Stimulated activated CD8-positive, alpha-beta memory T cell treated with anti-CD3 and anti-CD28 coated beads, Interleukin-15, amount 100 ng/mL, for 1 hour (primary cell): ENCODE results near the gene SLC24A3.
A peak's percentile ranks its signal among the peaks of the same experiment; 100 is the strongest.

Source experiments
- DNase-seq: peaks from one replicate; pipeline ENCODE4 v3.0.0-alpha.2; 2020; ENCODE audit warnings: low read depth

SLC24A3 gene

DNA sequence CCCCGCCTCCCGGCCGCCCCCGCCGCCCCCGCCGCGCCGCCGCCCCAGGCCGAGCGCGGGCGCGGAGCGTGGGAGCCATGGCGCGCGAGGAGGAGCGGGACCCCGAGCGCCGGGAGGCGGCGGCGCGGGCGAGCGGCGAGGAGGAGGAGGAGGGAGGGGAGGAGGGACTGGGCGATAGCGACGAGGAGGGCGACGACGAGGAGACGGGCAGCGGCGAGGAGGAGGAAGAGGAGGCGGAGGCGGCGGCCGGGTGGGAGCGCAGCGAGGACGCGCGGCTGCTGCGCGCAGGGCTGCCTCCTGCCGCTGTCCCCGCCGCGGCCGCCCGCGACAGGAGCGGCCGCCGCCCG is at the start of gene SLC24A3:
Gene SLC24A3, plus strand, starts transcription at position 174 of the 347 bp plus-strand sequence.
- no peak for DNase-seq

DNA sequence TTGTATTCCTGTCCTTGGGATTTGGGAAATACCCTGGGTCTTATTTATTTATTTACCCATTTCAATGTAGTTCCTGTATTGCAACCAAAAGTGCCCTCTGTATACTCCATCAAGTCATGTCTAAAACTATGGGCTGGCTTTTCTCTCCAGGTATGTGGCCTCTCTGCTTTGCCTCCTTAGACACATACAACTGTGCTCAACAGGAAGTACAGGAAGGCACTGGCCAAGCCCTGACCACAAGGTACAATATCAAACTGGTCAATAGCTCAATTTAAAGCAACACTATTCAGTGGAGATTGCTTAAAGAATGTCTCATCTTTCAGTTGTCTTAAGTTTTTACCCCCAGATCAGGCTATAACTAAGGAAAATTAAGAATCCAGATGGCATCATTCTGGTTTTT is 42.3 kb upstream of the SLC24A3 start:
- no peak for DNase-seq

DNA sequence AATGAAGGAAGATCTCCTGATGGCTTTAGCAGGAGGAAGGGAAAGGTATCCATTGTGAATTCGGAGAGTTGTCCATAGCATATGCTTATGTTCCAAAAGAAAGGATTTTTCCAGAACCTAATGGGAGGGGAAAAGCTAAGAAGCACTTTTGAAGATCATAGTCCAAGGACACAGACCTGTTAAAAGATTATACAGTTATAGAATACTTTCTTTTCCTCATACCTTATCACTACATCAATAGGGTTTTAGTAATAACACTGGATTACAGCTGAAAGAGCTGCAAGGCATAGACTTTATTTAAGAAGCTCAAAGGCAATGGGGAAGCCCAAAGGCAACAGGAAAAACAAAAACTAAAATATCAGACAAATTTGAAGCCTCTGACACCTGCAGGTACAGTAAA is 39.8 kb upstream of the SLC24A3 start:
- no peak for DNase-seq

DNA sequence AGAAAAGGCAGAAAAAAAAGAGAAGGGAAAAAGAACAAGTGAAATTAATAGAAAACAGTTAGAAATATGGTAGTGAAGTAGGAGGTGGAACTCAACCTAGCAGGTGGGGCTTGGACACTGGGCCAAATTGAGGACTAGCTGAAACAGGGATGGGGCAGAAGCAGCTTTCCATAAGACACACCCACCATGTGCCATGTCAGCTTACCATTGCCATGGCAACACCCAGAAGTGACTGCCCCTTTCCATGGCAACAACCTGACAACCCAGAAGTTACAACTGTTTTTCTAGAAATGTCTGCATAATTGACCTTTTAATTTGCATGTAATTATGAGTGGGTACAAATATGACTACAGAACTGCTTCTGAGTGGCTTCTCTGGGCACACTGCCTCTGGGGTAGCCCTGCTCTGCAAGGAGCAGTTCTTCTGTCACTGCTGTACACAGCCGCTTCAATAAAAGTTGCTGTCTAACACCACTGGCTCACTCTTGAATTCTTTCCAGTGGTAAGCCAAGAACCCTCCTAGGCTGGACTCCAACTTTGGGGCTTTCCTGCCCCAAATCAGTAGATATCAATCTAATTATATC is 35.9 kb upstream of the SLC24A3 start:
- no peak for DNase-seq

DNA sequence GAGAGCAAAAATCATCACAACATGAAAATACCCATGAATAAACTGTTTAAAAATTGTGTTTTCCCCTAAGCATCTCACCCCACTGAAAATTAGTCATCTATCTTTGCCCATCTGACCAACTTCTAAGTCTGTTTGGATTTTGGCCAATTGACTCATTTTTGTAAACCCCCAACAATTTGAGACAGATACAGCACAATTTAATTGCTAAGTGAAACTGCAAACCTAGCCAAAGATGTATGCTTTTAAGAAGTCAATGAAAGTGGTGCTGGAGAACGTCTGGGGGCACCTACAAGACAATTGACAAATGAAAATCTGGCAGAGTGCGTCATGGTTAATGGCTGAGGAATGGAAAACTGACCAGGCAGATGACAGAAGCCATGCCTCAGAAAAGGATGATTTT is 30.9 kb upstream of the SLC24A3 start:
- no peak for DNase-seq

DNA sequence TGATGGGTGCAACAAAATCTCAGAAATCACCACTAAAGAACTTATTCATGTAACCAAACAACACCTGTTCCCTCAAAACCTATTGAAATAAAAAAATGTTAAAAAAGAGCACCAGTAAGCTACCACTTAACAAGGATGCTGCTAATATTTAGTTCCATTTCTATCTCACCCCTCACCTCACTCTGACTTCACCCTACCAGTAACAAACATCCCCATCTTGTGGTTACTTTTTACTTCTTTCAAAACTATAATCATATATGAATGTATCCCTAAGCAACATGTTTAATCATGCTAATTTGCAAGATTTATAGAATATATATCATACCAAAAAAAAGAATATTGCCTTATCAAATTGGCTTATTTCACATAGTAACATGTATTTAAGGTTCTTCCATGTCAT is 27.4 kb upstream of the SLC24A3 start:
- DNase-seq: no peak

DNA sequence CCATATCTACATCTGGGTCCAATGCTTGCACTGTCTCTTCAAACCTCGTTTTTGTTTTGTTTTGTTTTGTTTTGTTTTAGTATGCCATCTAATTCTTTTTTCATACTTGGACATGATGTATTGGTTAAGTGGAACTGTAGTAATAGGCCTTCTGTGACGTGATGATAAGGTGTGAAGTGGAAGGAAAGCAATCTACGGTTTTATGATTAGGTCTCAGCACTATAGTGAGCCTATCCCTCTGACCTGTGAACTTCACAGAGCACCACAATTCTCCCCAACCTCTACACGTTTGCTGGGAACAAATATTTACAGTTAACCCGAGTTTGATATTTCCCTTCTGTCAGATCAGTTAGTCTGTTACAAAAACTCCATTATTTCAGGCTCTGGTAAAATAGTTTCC is 19.1 kb upstream of the SLC24A3 start:
- DNase-seq: no peak

DNA sequence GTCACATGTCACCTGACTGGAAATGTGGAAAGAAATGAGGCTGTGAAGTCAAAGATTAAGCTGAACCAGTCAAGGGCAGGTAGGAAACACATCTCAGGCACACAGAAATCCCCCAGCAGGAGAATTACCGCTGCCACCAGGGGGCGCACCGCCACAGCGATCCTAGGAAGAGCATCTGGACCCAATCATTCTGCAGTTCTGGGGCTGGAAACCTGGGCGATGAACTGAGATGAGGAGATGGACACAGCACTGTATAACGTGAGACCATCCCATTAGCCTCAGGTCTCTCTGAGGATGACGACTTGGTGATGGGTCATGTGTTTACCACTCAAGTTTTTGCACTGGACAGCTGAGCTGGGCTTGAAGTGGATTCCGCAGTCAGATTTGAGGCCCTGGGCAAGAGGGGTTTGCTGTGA is 6.5 kb upstream of the SLC24A3 start:
- DNase-seq: peak; percentile 43

DNA sequence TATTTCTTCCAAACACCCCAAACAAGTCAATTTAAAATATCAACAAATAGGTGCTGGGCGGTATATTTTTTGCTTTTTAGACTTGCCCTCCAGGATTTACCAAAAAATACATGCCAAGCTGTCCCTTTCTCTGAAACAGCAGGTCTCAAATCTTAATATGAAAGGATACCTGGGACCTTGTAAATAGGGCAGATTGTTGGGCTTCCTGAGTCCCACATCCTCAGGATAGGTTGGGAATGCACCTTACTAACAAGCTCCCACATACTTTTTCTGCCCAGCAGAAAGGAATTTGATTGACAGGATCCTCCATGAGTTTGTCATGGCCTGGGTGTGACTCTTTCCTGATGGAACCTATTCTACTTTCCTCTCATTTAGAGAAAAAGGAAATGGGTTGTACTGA is 4.9 kb upstream of the SLC24A3 start:
- no peak for DNase-seq

DNA sequence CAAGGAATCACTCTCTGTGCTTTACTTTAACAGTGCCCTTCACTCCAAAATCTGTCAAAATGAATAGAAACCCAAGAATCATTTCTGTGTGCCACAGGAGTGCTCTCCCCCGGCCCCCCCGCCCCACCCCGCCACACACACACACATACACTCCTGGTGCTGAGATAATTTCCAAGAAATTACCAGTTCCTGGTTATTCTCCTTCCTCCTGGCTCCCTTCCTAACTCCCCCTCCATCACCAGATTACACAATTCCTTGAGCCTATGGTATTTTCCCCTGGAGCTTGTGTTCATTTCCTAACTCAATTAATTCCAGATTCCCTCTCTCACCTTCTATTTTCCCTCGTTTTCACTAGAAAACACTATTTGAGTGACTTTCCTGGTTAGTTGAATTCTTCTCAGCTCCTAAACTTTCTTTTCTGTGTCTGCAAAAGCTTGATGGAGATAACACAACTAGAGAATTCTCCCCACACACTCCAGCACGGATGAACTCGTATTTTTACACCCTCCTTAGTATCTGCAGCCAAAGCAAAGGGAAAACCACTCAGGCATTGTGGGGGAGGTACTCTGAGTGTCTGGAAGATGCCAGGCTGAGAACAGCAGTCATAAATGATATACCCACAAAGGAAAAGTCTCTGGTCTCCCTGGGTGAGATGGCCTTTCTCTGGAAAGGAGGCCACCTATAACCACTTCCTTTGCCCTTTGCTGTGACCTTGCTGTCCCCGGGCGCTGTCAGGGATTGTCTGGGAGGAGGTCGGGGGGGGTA is 1.9 kb upstream of the SLC24A3 start:
- DNase-seq: no peak

DNA sequence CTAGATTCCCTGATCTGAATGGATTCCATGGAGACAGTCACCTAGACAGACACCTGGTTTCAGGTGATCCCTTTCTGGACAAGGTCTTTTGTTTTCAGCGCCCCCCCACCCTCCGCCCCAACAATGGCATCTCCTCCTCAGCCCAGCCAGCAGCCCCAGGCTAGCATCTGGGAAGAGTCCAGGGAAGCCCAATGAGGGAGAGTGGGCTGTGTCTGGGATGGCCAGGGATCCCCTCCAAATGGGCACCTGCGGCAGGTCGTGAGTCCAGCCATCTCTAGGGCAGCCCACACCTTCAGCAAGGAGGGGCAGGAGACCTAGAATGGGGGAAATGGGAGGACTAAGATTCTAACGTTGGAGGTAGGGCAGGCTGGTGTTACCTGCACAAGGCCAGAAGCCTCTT is 1.2 kb upstream of the SLC24A3 start:
- DNase-seq: no peak

DNA sequence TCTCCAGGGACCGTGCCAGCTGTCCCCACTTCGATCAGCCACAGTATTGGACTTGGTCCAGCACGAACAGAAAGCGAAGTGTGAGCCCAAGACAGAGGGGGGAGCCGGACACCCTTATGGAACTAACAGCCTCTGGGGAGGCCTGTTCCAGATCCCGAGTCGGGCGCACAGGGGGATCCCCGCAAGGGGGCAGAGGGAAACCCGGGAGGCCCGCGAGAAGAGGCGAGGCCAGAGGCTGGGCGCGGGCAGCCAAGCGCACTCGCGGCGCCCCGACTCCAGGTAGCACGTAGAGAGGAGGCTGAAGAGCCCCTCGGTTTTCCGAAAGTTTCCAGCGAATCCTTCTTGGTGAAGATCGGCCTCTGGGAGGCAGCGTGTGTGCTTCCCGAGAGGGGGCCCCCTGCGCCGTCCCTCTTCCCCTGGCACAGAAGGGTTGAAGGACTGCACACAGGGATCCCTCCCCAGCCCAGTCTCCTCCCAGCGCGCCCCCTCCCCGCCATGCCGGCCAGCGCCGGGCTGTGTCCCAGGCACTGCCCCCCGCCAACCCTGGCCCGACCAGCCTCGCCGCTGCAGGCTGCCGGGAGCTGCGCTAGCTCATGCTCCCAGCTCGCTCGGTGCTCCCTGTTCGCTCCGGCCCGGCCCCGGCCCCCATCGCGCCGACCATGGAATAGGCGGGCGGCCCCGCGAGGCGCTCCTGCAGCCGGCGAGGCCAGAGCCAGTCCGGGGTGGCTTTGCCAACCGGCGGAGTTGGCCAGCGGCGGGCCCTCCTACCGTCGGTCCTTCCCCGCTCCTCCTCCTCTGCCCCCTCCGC is 577 bp upstream of the SLC24A3 start:
- no peak for DNase-seq

DNA sequence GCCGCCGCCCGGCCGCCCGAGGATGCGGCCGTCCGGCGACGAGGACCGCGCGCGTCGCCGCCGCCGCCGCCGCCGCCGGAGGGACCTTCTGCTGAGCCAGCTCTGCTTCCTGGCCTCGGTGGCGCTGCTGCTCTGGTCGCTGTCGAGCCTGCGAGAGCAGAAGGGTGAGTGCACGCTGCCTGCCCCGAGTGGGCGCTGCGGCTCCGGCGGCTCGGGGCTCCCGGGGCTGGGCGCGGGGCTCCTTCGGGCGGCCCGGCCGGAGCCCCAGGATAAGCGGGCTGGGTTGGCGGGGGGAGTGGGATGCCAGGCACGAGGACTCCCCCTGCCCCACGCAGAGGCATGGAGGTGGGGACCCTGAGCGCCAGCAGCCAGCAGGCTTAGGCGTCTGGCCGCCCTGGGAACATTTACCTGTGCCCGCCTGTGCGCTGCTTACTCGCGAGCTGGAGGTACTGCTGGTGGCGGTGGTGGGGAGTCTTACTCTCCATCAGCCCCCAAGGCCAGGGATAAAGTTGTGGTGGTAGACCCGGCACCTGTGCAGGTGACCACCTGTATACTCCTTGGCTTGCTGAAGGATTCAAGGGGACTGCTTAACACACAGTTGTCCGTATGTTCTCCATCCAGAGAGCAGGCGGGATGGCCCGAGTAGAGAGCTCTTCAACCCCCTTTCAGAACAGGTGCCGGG is 520 bp downstream of the SLC24A3 start:
- no peak for DNase-seq

DNA sequence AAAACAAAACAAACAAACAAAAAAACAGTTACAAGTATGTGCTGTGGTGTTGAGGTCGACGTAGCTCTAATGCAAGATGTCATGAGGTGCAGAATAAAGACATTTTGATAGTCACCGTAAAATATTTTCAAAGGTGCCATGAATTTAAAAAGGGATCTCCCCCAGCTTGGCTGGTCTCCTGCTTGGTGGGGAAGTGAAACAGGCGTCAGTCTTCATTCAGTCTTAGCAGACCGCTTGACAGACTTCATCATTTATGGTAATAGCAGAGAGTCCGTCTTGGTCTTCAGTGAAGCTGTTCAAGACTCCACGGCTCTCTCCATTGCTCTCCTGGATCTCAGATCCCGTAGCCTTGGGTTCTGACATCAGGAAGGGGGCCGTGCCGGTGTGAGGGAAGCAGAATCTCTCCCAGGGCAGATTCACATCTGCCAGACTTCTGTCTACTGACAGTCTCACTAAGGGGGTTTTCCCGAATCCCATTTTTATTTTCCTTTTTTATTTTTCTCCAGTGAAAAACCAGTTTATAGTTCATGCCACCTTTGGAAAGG is 1.6 kb downstream of the SLC24A3 start:
- no peak for DNase-seq

DNA sequence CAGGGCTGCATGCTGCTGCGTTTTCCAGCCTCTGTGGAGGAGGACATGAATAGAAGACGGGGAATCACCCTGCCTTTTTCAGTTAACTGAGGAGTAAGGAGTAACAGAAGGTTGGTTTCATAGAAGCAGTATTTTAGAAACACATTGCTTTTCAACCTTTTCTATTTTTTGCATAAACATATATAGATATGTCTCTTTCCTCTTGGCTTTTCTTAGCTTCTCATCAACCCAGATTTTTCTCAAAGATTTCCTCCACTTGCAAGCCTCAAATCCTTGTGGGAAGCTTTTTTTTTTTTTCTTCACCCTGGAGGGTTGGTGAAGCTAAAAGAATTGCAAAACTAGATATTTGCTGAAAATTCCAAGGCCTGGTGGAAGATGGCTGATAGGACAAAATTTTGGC is 6.0 kb downstream of the SLC24A3 start:
- DNase-seq: no peak

DNA sequence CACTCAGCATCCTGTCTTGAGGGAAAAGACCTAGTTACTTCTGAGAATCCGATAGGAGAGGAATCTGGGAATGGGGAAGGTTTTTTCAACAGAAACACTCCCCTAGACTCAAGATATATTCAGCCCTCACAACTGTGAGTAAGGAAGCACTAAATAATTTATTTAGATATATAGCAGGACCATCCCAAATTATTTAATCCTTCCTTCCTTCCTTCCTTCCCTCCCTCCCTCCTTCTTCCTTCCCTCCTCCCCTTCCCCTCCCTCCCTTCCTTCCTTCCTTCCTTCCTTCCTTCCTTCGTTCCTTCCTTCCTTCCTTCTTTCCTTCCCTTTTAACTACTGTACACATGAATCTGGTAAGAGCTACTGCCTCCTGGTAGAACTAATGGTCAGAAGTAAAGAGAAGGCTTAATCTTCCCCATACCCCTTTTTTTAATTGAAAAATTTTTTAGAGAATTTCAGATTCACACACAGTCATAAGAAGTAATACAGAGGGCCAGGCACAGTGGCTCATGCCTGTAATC is 10.1 kb downstream of the SLC24A3 start:
- no peak for DNase-seq

DNA sequence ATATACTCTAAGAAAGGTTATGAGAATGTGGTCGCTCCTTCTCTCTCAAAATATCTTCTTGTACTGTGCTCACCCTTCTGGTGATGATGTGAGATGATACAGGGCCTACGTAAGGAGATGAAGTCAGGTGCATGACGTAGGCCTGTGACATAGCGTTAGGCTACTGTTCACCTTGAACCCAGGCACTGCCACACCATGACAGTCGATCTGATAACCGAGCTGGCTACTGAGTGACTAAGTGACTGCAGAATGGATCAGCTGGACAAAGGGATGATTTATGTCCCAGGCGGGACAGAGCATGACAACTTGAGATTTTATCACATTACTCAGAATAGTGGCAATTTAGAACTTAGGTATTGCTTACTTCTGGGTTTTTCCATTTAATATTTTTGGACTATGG is 11.2 kb downstream of the SLC24A3 start:
- no peak for DNase-seq

DNA sequence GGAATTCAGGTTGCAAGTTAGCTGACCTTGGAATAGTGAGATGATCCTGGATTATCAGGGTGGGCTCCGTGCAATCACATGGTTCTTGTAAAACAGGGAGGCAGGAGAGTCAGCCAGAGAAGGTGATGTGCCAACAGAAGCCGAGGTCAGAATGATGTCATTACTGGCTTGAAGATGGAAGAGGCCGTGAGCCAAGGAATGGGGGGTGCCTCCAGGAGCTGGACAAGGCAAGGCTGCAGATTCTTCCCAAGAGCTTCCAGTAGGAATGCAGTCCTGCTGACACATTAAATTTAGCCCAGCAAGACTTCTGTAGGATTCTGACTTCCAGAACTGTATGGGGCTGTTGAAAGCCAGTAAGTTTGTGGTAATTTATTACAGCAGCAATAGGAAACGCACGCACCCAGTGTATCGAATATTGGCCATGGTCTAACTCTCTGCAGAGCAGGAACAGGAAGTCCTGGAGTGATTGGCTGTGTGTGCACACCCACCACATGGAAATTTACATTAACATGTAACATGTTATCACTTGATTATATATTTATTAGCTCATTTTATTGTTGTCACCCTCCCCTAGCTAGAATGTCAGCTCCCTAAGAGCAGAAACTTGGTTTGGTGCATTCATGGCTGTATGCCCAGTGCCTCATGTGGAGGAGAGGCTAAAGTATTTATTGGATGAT is 19.1 kb downstream of the SLC24A3 start:
- no peak for DNase-seq

DNA sequence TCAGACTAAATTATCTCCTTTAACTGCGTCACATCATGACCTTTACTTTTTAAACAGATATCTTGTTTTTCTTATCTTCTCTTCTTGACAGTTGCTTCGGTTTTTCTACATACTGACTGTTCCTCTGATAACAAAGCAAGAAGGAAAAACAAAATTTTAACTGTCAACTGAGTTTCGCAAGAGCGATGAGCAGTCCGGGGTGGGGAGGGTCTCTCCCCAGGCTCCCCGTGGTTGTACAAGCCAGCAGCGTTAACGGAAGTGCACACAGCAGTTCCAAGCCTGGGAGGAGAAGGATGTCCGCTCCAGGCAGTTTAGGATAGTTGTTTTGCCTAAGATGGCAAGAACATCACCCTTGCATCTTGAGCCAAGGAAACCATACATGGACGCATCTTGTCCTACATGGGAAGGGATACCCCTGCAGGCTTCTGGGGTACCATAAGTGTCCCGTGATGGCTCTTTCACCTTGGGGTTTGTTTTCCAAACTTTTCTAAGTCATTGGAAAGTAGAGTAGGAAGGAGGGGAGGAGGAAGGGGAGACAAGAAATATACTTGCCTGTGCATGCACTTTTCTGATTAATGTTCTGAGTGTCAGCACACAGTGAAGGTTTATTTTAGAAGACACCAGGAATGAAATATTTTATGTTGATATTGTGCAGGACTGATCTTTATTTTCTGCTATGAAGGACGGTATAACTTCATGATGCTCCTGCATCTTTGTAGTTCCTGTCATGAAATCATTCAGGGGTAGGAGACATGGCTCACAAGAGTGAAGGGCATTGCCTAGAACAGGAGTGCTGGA is 20.8 kb downstream of the SLC24A3 start:
- no peak for DNase-seq

DNA sequence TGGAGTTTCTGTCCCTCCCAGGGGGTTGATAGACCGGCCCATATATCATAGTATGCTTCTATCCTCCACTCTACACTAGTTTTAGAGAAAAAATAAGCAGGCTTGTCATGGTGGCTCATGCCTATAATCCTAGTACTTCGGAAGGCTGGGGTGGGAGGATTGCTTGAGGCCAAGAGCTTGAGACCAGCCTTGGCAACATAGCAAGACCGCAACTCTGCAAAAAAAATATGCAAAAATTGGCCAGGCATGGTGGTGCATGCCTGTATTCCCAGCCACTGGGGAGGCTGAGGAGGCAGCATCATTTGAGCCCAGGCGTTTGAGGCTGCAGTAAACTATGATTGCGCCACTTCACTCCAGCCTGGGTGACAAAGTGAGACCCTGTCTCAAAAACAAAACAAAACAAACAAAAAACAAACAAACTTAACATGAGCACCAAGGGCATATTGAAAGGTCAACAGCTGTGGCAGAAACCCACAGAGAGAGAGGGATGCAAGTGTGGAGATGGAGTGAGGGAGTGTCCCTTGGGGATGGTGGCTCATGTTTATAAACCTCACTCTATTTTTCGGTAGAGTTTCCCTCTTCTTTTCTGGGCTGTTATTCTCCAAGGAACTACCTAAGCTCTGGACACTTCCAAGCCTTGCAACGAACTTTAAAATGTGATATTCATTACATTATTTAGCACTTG is 24.1 kb downstream of the SLC24A3 start:
- no peak for DNase-seq
